ENCODE results near the gene FREM3.

GRCh38 chr4:143558286-143558685, 142.2 kb downstream of the FREM3 start:
- TF ChIP-seq CTCF (IDR thresholded peaks at IDR 0.05; ENCODE audit: borderline replicate concordance, extremely low read depth, low read length, poor library complexity, severe bottlenecking) (no peak), EZH2 (IDR thresholded peaks at IDR 0.05; ENCODE audit: borderline replicate concordance, low read depth, low read length, severe bottlenecking) (no peak)

Data from DND-41 (cell line).